Stimulated activated CD4-positive, alpha-beta T cell treated with anti-CD3 and anti-CD28 coated beads, Interleukin-1b, Interleukin-23, amount 100 ng/mL, for 48 hours (primary cell): Measurements from ENCODE around the gene DCAF6.
"Not testable (repeated sequence)": the region's sequence is repeated elsewhere in the genome, so short reads cannot be mapped to it uniquely, and the experiment has no call there.

Experiments
- DNase-seq: peaks from one replicate; pipeline ENCODE4 v3.0.0-alpha.2; 2020

Gene DCAF6

GRCh38 chr1:168035345-168035744, 98.9 kb downstream of the DCAF6 start:
- DNase-seq = no peak

GRCh38 chr1:168042362-168042761, 105.9 kb downstream of the DCAF6 start:
- no peak for DNase-seq

GRCh38 chr1:168045311-168045710, 108.8 kb downstream of the DCAF6 start:
- no peak for DNase-seq

GRCh38 chr1:168050307-168050706, 113.8 kb downstream of the DCAF6 start:
- no peak for DNase-seq

- DNase-seq = no peak
Measured at GRCh38 chr1:168050880-168051279, 114.4 kb downstream of the DCAF6 start.

GRCh38 chr1:168053681-168054080, 117.2 kb downstream of the DCAF6 start:
- DNase-seq = no peak

- no peak for DNase-seq
Measured at GRCh38 chr1:168054117-168054516, 117.6 kb downstream of the DCAF6 start.

GRCh38 chr1:168056152-168056551, 119.7 kb downstream of the DCAF6 start:
- not testable (repeated sequence) for DNase-seq

GRCh38 chr1:168057355-168057754, 120.9 kb downstream of the DCAF6 start:
- no peak for DNase-seq

- no peak for DNase-seq
Measured at GRCh38 chr1:168057921-168058320, 121.4 kb downstream of the DCAF6 start.

GRCh38 chr1:168064216-168064615, 127.7 kb downstream of the DCAF6 start:
- DNase-seq = no peak

GRCh38 chr1:168065506-168065905, 129.0 kb downstream of the DCAF6 start:
- DNase-seq = no peak

GRCh38 chr1:168069384-168069783, 132.9 kb downstream of the DCAF6 start:
- no peak for DNase-seq

- no peak for DNase-seq
Measured at GRCh38 chr1:168079761-168080160, 143.3 kb downstream of the DCAF6 start.

- no peak for DNase-seq
Measured at GRCh38 chr1:168081373-168082007, 145.0 kb downstream of the DCAF6 start.

GRCh38 chr1:168082008-168082876, 145.8 kb downstream of the DCAF6 start:
- peak; percentile 70 for DNase-seq

GRCh38 chr1:168083456-168084325, 147.2 kb downstream of the DCAF6 start:
- DNase-seq = no peak

- peak; percentile 62 for DNase-seq
Measured at GRCh38 chr1:168084396-168085231, 148.1 kb downstream of the DCAF6 start.

GRCh38 chr1:168085401-168085872, 149.0 kb downstream of the DCAF6 start:
- no peak for DNase-seq

- DNase-seq = no peak
Measured at GRCh38 chr1:168086438-168086837, 150.0 kb downstream of the DCAF6 start.

GRCh38 chr1:168087696-168088095, 151.2 kb downstream of the DCAF6 start:
- no peak for DNase-seq
